Adipocyte (in vitro differentiated cells): ENCODE data around the gene NTSR1.

Source experiments
- DNase-seq: peaks from one replicate; pipeline ENCODE4 v3.0.0-alpha.2; 2015; ENCODE audit warnings: low read depth
- H3K27me3 ChIP-seq: replicated peaks from 2 replicates; pipeline ENCODE4 v1.7.0; 2013; ENCODE audit warnings: mild to moderate bottlenecking, low read length, moderate library complexity; ENCODE audit not compliant: control insufficient read depth, insufficient read depth
- H3K36me3 ChIP-seq: 2 replicates; pipeline ENCODE4 v1.7.0; 2013; ENCODE audit warnings: low read length, mild to moderate bottlenecking, moderate library complexity; ENCODE audit not compliant: control insufficient read depth, insufficient read depth, severe bottlenecking
- H3K4me1 ChIP-seq: 2 replicates; pipeline ENCODE4 v1.7.0; 2013; ENCODE audit warnings: mild to moderate bottlenecking, low read length, moderate library complexity; ENCODE audit not compliant: control insufficient read depth, insufficient read depth
- H3K4me3 ChIP-seq: 2 replicates; pipeline ENCODE4 v1.7.0; 2013; ENCODE audit warnings: mild to moderate bottlenecking, low read length, moderate library complexity
- H3K9ac ChIP-seq: 2 replicates; pipeline ENCODE4 v1.7.0; 2013; ENCODE audit warnings: mild to moderate bottlenecking, low read length, moderate library complexity
- H3K9me3 ChIP-seq: 2 replicates; pipeline ENCODE4 v1.7.0; 2013; ENCODE audit warnings: mild to moderate bottlenecking, low read length, moderate library complexity; ENCODE audit not compliant: control insufficient read depth

The NTSR1 gene

DNA sequence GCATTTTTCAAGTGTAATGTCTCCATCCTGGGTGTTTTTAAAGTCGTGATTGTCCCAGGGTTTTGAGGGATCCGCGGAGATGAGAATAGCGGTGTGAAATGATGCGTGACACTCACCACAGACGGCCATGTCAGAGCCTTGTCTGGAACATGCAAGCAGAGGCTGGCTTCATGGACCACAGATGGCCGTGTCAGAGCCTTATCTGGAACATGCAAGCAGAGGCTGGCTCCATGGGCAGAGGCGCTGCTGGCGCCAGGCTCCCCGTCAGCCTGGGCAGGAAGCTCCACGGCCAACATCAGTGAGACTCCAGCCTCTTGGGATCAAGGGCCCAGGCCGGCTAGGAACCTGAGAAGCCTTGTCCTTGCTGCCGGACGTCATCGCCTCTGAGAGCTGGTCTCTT, 80.0 kb downstream of the NTSR1 start:
- no peak overlapping the region for H3K4me3 ChIP-seq
- H3K27me3 ChIP-seq, result peaks cover 18% of the 10 kb centered on the region
- H3K36me3 ChIP-seq, result no peaks in the 10 kb centered on the region
- H3K9me3 ChIP-seq, result no peaks in the 10 kb centered on the region
- DNase-seq, result no peak
- H3K9ac ChIP-seq, result no peak overlapping the region
- peaks cover under 1% of the 10 kb centered on the region for H3K4me1 ChIP-seq

DNA sequence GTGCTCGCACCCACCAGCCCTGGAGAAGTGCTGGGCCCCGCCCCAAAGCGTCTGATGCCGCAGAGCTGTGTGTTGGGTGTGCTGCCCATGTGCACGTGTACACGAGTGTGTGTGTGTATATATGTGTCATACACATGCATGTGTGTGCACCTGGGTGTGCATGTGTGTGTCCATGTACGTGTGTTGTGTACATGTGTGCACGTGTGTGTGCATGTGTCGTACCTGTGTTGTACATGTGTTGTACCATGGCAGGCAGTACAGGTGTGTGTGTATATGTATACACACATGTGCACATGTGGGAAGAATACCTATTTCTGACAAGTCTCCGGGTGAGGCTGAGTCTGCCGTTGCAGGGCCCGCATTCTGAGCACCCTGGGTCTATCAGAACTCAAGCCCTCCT, 81.4 kb downstream of the NTSR1 start:
- Histone ChIP-seq H3K9me3 (no peaks in the 10 kb centered on the region), H3K4me3 (no peak overlapping the region), H3K9ac (no peak overlapping the region), H3K36me3 (no peaks in the 10 kb centered on the region), H3K27me3 (peaks cover 18% of the 10 kb centered on the region), H3K4me1 (peaks cover 4% of the 10 kb centered on the region)
- DNase-seq, result no peak

DNA sequence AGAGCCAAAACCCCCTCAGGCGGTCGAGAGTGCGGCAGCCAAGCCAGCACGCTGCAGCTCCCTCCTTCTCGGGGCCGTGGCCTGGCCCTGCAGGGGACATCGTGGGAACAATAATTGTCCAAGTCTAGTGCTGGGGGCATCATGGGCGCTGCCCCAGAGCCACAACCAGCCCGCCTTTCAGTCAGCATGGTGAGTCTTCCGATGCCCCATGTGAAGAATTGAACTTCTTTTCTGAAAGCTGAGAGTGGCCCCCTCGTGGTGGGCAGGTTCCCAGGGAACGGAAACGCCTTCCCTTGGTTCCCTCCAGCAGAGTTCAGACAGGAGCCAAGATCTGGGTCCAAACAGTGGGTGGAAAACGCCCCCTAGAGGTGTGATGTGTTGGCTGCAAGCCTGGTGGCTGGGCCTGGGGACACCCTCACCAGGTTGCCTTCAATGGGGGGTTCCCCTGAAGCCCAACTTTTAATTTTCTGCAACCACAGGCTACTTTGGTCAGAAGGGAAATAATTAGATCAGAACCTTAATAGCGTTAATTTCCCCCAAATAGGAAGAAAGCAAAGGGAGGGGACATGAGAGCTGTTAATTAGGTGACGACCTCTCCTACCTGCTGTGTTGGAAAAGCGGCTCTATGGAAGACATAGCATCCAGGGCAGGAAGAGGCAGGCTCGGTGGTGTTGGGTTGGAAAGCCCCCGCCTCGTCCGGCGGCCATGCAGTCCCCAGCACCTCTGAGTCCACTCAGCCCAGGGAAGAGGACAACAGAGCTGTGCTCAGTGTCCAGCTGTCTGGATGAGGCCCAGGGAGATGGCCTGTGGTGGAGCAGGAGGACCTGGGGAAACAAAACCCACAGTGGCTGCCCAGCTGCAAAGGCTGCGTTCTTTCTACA, 82.9 kb downstream of the NTSR1 start:
- Histone ChIP-seq H3K4me1 (peaks cover 7% of the 10 kb centered on the region), H3K4me3 (no peak overlapping the region), H3K9ac (no peak overlapping the region), H3K36me3 (no peaks in the 10 kb centered on the region), H3K27me3 (peaks cover 11% of the 10 kb centered on the region), H3K9me3 (no peaks in the 10 kb centered on the region)
- DNase-seq, result peak; percentile 95

DNA sequence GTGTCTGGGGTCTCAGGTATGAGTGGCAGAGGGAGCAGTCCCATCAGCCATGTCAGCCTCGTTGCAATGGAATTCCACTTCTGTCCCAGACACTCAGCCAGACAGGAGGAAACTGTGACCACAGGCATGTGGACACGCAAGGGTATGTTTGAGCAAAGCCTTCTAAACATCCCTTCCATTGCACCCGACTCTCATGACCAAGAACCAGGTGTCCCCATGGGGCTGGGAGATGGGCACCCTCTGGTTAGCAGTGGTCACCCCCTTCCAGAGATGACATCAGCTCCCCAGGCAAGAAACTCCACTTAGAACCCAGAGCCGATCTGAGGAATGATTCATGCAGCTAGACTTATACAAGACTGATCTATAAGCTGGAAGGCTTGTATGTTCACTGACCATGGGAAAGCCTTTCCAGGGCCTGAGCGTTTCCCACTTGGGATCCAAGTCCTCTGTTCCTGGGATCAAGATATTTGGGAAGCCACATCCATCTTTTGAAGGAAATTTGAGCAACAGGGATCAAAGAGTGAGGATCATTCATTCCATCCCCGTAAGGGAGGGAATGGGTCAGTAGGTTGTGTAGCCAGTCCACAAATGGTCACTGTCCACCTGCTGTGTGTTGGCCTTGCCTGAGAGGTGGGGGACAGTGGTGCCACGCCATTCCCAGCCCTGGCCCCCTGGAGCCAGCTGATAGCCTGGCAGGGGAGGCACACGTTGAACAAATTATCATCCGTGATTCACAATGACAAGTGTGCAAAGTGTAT, 83.7 kb downstream of the NTSR1 start:
- Histone ChIP-seq H3K36me3 (no peaks in the 10 kb centered on the region), H3K9ac (no peak overlapping the region), H3K27me3 (peaks cover 11% of the 10 kb centered on the region), H3K4me1 (peaks cover 11% of the 10 kb centered on the region), H3K4me3 (no peak overlapping the region), H3K9me3 (no peaks in the 10 kb centered on the region)
- DNase-seq, result peak; percentile 55

DNA sequence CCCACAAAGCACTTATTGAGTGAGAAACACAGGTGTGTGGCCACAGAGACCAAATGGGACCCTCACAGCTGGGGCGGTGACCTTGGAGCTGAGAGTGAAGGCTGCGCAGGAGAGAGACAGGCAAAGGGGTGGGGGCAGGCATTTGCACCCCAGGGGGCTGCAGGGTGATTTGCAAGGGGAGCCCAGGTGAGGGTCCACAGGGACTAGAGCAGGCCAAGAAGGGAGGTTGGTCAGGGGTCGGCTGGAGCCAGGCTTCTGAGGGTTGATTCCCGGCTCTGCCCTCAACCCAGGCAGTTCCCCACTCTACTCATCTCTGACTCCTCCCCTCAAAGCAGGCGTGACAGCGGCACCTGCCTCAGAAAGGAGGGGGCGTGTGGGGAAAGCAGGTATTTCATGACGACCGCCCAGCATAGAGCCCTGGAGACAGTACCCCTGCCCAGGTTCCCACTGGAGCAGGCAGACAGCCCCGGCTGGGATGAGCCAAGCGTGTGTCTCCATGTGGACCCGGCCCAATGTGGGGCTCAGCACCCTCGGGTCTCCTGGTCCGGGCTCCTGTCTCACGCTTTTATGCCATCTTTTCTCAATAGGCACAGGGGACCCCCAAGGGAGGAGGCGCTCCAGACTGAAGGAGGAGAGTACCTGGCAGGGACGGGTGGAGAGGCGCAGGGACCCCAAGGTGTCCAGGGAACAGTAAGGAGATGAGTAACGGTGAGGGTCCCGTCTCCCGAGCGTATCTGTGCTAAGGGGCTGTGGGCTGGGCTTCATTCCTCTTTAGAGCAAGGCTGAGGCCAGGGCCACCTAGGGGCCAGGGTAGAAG, 84.5 kb downstream of the NTSR1 start:
- no peak for DNase-seq
- peaks cover 7% of the 10 kb centered on the region for H3K27me3 ChIP-seq
- H3K9ac ChIP-seq, result no peak overlapping the region
- H3K4me3 ChIP-seq, result no peak overlapping the region
- H3K9me3 ChIP-seq, result no peaks in the 10 kb centered on the region
- no peaks in the 10 kb centered on the region for H3K36me3 ChIP-seq
- H3K4me1 ChIP-seq, result peaks cover 19% of the 10 kb centered on the region

DNA sequence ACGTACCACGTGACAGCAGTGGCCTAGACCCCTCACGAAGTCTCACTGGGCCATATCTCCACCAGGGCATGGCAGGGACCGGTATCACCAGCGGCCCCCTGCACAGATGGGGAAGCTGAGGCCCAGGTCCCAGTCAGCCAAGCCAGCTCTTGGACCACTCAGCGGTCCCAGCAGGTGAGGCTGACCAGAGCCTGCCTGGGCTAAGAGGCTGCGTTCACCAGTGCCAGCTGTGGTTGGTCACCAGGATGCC, 85.0 kb downstream of the NTSR1 start:
- Histone ChIP-seq H3K9me3 (no peaks in the 10 kb centered on the region), H3K36me3 (peaks cover 5% of the 10 kb centered on the region), H3K27me3 (peaks cover 4% of the 10 kb centered on the region), H3K4me1 (peaks cover 19% of the 10 kb centered on the region), H3K9ac (peak overlapping the region; percentile 75), H3K4me3 (peak overlapping the region; percentile 75)
- DNase-seq, result no peak

DNA sequence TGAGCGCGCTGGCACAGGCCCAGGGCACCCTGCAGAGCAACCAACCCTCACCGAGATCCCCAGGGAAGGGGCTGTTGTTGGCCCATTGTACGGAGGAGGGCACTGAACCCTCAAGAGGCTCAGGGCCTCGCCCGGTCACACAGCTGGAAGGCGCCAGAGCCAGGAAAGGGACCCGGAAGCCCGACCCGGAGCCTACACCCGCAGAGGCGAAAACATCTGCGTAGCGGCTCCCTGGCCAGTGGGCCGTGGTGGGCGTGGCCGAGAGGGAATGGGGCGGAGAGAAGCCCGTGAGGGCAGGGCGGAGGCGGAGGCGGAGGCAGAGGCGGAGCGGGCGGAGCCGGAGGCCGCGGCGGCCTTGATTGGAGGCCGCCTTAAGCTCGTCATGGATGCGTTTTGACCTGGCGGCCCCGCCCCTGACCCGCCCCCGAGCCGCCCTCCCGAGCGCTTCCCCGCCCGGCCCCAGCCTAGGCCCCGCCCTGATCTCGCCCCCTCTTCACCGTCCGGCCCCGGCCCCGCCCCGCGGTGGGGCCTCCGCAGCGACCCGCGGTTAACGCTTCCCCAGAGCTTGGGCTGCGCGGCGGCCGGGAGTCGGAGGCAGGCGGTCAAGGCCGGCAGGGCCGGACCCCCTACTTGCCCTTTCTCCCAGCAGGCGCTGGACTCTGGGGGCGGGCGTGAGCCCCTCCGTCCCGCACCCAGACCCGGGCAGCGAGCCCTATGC, 85.5 kb downstream of the NTSR1 start:
- H3K9me3 ChIP-seq, result no peaks in the 10 kb centered on the region
- peaks cover 9% of the 10 kb centered on the region for H3K36me3 ChIP-seq
- H3K27me3 ChIP-seq, result no peaks in the 10 kb centered on the region
- peak; percentile 99 for DNase-seq
- peak overlapping the region; percentile 79 for H3K9ac ChIP-seq
- H3K4me3 ChIP-seq, result peak overlapping the region; percentile 86
- H3K4me1 ChIP-seq, result peaks cover 19% of the 10 kb centered on the region

DNA sequence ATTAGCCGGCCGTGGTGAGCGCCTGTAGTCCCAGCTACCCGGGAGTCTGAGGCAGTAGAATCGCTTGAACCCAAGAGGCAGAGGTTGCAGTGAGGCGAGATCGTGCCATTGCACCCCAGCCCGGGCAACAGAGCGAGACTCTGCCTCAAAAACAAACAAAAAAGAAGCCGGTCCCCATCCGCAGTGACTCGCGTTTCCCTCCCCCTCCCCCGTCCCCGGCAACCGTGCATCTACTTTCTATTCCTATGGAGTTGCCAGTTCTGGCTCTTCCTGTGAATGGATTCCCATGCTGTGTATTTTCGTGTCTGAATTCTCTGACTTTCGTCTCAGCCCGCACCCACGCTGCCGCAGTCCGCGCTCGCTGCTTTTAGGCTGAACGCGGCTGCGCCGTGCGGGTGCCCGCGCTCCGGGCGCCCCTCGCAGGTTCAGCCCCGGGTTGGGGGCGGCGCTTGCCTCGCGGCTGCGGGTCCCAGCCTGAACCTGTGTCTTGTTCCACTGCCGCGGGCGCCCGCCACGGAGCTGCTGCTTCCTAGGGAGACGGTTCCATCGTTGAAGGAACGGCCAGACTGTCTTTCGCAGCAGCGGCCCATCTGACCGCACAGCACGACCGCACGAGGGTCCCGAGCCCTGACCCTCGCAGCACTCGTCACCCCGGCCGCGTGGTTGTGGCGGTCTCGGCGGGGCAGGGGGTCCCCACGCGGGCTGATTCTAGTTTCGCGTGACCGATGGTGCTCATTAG, 86.6 kb downstream of the NTSR1 start:
- Histone ChIP-seq H3K27me3 (no peaks in the 10 kb centered on the region), H3K9me3 (no peaks in the 10 kb centered on the region), H3K4me3 (peak overlapping the region; percentile 86), H3K4me1 (peaks cover 19% of the 10 kb centered on the region), H3K36me3 (peaks cover 20% of the 10 kb centered on the region), H3K9ac (peak overlapping the region; percentile 79)
- DNase-seq, result peak; percentile 79

DNA sequence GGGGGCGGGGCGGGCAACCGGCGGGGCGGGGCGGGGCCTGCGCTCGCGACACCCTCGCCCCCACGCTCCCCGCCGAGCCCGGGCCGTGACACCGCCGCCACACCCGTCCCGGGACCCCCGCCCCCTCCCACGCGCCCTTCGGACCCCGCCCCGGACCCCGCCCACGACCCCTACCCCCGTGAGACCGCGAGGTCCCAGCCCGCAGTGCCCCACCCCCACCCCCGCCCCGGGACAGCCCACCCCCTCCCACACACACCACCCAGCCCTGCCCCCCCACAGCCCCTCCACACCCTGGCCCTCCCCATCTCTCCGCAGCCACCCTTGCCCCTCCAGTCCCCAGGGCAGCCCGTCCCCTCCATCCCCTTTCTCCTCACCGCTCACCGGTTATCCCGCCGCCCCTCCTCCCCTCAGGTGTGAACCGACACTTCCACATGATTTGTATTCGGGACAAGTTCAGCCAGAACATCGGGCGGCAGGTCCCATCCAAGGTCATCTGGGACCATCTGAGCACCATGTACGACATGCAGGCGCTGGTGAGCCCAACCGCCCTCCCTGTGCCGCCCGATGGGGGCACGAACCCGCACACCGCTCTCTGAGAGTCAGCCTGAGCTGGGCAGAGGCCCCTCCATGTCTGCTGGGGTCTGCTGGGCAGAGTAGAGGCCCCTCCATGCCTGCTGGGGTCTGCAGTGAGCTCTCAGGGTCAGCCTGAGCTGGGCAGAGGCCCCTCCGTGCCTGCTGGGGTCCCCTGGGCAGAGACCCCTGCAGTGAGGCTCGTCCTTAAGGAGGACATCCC, 88.3 kb downstream of the NTSR1 start:
- Histone ChIP-seq H3K27me3 (no peaks in the 10 kb centered on the region), H3K9me3 (no peaks in the 10 kb centered on the region), H3K9ac (peak overlapping the region; percentile 85), H3K4me1 (peaks cover 19% of the 10 kb centered on the region), H3K36me3 (peaks cover 32% of the 10 kb centered on the region), H3K4me3 (peak overlapping the region; percentile 86)
- peak; percentile 6 for DNase-seq
